Measurements from ENCODE around the gene NHP2.
A peak's percentile ranks its signal among the peaks of the same experiment; 100 is the strongest.
"Not testable (repeated sequence)": the region's sequence is repeated elsewhere in the genome, so short reads cannot be mapped to it uniquely, and the experiment has no call there.

The NHP2 gene

GRCh38 chr5:178153530-178154340 lies at the start of gene NHP2:
Gene NHP2 (minus strand): TSS chr5:178153885. CDS start chr5:178153817, 68 bp downstream.
- peak; percentile 98 for DNase-seq

- no peak for DNase-seq
Observed at GRCh38 chr5:178202541-178202940, 48.9 kb upstream of the NHP2 start.

- no peak for DNase-seq
Observed at GRCh38 chr5:178201927-178202235, 48.2 kb upstream of the NHP2 start.

- DNase-seq = no peak
Observed at GRCh38 chr5:178201221-178201926, 47.7 kb upstream of the NHP2 start.

- DNase-seq = no peak
Observed at GRCh38 chr5:178199581-178200434, 46.1 kb upstream of the NHP2 start.

GRCh38 chr5:178198706-178199105 lies 45.0 kb upstream of the NHP2 start:
- no peak for DNase-seq

- DNase-seq = not testable (repeated sequence)
Observed at GRCh38 chr5:178198151-178198550, 44.5 kb upstream of the NHP2 start.

GRCh38 chr5:178196986-178197385 lies 43.3 kb upstream of the NHP2 start:
- no peak for DNase-seq

GRCh38 chr5:178196281-178196812 lies 42.7 kb upstream of the NHP2 start:
- no peak for DNase-seq

GRCh38 chr5:178194026-178194425 lies 40.3 kb upstream of the NHP2 start:
- no peak for DNase-seq

- no peak for DNase-seq
Observed at GRCh38 chr5:178193251-178193809, 39.6 kb upstream of the NHP2 start.

GRCh38 chr5:178192787-178193186 lies 39.1 kb upstream of the NHP2 start:
- no peak for DNase-seq

- no peak for DNase-seq
Observed at GRCh38 chr5:178192244-178192643, 38.6 kb upstream of the NHP2 start.

GRCh38 chr5:178191661-178192060 lies 38.0 kb upstream of the NHP2 start:
- DNase-seq = no peak

GRCh38 chr5:178189433-178189832 lies 35.7 kb upstream of the NHP2 start:
- no peak for DNase-seq

GRCh38 chr5:178187014-178187413 lies 33.3 kb upstream of the NHP2 start, which contains the start of gene GMCL2:
Gene GMCL2 (minus strand): TSS chr5:178187371. CDS start chr5:178187299, 72 bp downstream.
- no peak for DNase-seq

GRCh38 chr5:178186427-178186826 lies 32.7 kb upstream of the NHP2 start:
- DNase-seq = no peak

GRCh38 chr5:178182158-178182876 lies 28.6 kb upstream of the NHP2 start:
- no peak for DNase-seq

GRCh38 chr5:178180141-178180863 lies 26.6 kb upstream of the NHP2 start:
- no peak for DNase-seq

- no peak for DNase-seq
Observed at GRCh38 chr5:178177569-178177968, 23.9 kb upstream of the NHP2 start.

GRCh38 chr5:178176791-178177190 lies 23.1 kb upstream of the NHP2 start:
- no peak for DNase-seq
